K562 (cell line): ENCODE data around the gene COL9A3. TPM values are rescaled to one million over a fixed set of nuclear protein-coding genes. Genes with fewer than 3 reads are reported as not detected.

Source experiments
- ARHGAP35 ChIP-seq: fragments of 450-650 bp; IDR thresholded peaks from 2 replicates; pipeline ENCODE4 v1.6.1; 2018; ENCODE audit not compliant: partially characterized antibody
- CREB3 ChIP-seq: fragments of 450-650 bp; conservative IDR thresholded peaks from 2 replicates; pipeline ENCODE4 v1.6.1; 2016; ENCODE audit warnings: missing genetic modification characterization, low read depth, mild to moderate bottlenecking, missing compliant biosample characterization, moderate library complexity
- GTF3C2 ChIP-seq: IDR thresholded peaks from 3 replicates; pipeline ENCODE4 v1.6.1; 2011; ENCODE audit warnings: borderline replicate concordance, mild to moderate bottlenecking, moderate library complexity; ENCODE audit not compliant: insufficient read length; ENCODE audit errors: extremely low read depth
- MGA ChIP-seq: fragments of 450-650 bp; IDR thresholded peaks from 2 replicates; pipeline ENCODE4 v1.6.1; 2016; ENCODE audit warnings: mild to moderate bottlenecking, moderate library complexity
- NR1H2 ChIP-seq: sonication (generic); formaldehyde crosslinking; IDR thresholded peaks from 2 replicates; pipeline ENCODE4 v1.4.0; 2020; ENCODE audit warnings: mild to moderate bottlenecking, missing genetic modification reagents
- TBP ChIP-seq: optimal IDR thresholded peaks from 2 replicates; pipeline ENCODE3; 2011; ENCODE audit warnings: low read depth, low read length, improper control_type of control experiment
- TOE1 ChIP-seq, 2 experiments: fragments of 450-650 bp in 1 of 2; sonication (generic) in 1 of 2; formaldehyde crosslinking in 1 of 2; IDR thresholded peaks; 2 replicates each; pipeline versions ENCODE4 v1.7.1 to v1.8.0; 2016 to 2022; ENCODE audit warnings: borderline replicate concordance in 2 of 2, mild to moderate bottlenecking in 2 of 2, antibody characterized with exemption in 1 of 2, inconsistent platforms in 1 of 2, low read depth in 1 of 2, missing genetic modification reagents in 1 of 2, moderate library complexity in 1 of 2
- ZFP36 ChIP-seq: fragments of 150-350 bp; IDR thresholded peaks from 2 replicates; pipeline ENCODE4 v1.6.1; 2018; ENCODE audit warnings: low read length, low read depth; ENCODE audit not compliant: partially characterized antibody
- ZNF583 ChIP-seq: fragments of 250-450 bp; sonication (Bioruptor Pico); IDR thresholded peaks from 2 replicates; pipeline ENCODE4 v1.4.0; 2020
- polyA plus RNA-seq, 8 experiments: library from polyadenylated mRNA; depleted of rRNA in 4 of 8; stranded (reverse) in 5 of 8; unstranded in 3 of 8; fragments of >200 nt; fragmentation: Nextera tagmentation in 2 of 8; fragmentation: Illumina TruSeq in 1 of 8; extraction: Ambion mirVana in 2 of 8; extraction: Trizol in 1 of 8; gene quantifications; 2 replicates each; pipeline versions ENCODE4 v1.2.1 to v1.2.3, GENCODE V29; 2011 to 2014; ENCODE audit warnings: inconsistent platforms in 1 of 8, missing spikeins in 1 of 8
- total RNA-seq, 7 experiments: library from RNA; depleted of rRNA in 6 of 7; stranded (reverse); fragments of >200 nt in 6 of 7; fragmentation: Illumina TruSeq in 2 of 7; extraction: Trizol in 2 of 7; gene quantifications; 2 replicates each; pipeline versions ENCODE4 v1.2.1 to v1.2.3, GENCODE V29; 2011 to 2021; ENCODE audit warnings: low replicate concordance in 1 of 7
- TF ChIP-seq, protein P1 (sequence below): fragments of 450-650 bp; IDR thresholded peaks from 2 replicates; pipeline ENCODE4 v1.6.1; 2016

COL9A3 gene
- total and polyA plus RNA-seq, 9 of the 15 experiments (the other 6 are each of a cell fraction or from before 2014, with no cell fraction given) = 0.14 to 3.6 (median 0.88) TPM; not detected in 1

GRCh38 chr20:62793757-62794006, 23.2 kb upstream of the COL9A3 start (continued):
- TF ChIP-seq MGA (peak; percentile 53), GTF3C2 (no peak), ARHGAP35 (no peak), TOE1 (IDR thresholded peaks at IDR 0.05; ENCODE audit: borderline replicate concordance) (peak; percentile 43; the same call in 1 of the 2 replicates), TOE1 (CRISPR knock-in tag; IDR thresholded peaks at IDR 0.05; ENCODE audit: borderline replicate concordance, low read depth) (no peak), ZNF583 (peak; percentile 71; the same call in 1 of the 2 replicates), CREB3 (no peak), ZFP36 (no peak), NR1H2 (CRISPR knock-in tag) (no peak), TBP (no peak)
- TF ChIP-seq, protein P1, sequence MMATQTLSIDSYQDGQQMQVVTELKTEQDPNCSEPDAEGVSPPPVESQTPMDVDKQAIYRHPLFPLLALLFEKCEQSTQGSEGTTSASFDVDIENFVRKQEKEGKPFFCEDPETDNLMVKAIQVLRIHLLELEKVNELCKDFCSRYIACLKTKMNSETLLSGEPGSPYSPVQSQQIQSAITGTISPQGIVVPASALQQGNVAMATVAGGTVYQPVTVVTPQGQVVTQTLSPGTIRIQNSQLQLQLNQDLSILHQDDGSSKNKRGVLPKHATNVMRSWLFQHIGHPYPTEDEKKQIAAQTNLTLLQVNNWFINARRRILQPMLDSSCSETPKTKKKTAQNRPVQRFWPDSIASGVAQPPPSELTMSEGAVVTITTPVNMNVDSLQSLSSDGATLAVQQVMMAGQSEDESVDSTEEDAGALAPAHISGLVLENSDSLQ = no peak
